Prostate gland (tissue), 2 donors: ENCODE measurements around the gene R3HDM4. TPM values are rescaled to one million over a fixed set of nuclear protein-coding genes. Genes with fewer than 3 reads are reported as not detected.
A peak's percentile ranks its signal among the peaks of the same experiment; 100 is the strongest.

Experiments
- DNase-seq: peaks from one replicate; pipeline ENCODE4 v3.0.0-alpha.2; 2019; ENCODE audit warnings: low spot score
- H3K27ac ChIP-seq, 2 donors: fragments of 200-600 bp; sonication (generic); 2 replicates each; pipeline ENCODE4 v1.5.1; 2017 to 2019
- H3K27me3 ChIP-seq: fragments of 200-600 bp; sonication (generic); replicated peaks from 2 replicates; pipeline ENCODE4 v1.5.1; 2019; ENCODE audit not compliant: insufficient read depth
- H3K36me3 ChIP-seq, 2 donors: fragments of 200-600 bp; sonication (generic); 1 replicate in 1 of 2; 2 replicates in 1 of 2; pipeline versions ENCODE4 v1.5.1 to v1.8.1; 2017 to 2019
- H3K4me1 ChIP-seq: fragments of 200-600 bp; sonication (generic); replicated peaks from 2 replicates; pipeline ENCODE4 v1.5.1; 2019
- H3K4me3 ChIP-seq, 2 donors: fragments of 200-600 bp; sonication (generic); 2 replicates each; pipeline ENCODE4 v1.5.1; 2017 to 2019
- H3K9me3 ChIP-seq: fragments of 200-600 bp; sonication (generic); 2 replicates; pipeline ENCODE4 v1.5.1; 2017
- CTCF ChIP-seq, 4 experiments: fragments of 200-600 bp in 2 of 4; fragments of 450-650 bp in 2 of 4; sonication (generic) in 2 of 4; IDR thresholded peaks; 1 replicate in 3 of 4; 2 replicates in 1 of 4; pipeline ENCODE4 v1.5.1; 2016 to 2019; ENCODE audit warnings: antibody characterized with exemption in 4 of 4, mild to moderate bottlenecking in 2 of 4, moderate library complexity in 2 of 4
- POLR2A ChIP-seq: fragments of 450-650 bp; IDR thresholded peaks from one replicate; pipeline ENCODE4 v1.6.1; 2016; ENCODE audit warnings: antibody characterized with exemption, mild to moderate bottlenecking
- POLR2AphosphoS5 ChIP-seq: sonication (generic); formaldehyde crosslinking; IDR thresholded peaks from one replicate; pipeline ENCODE4 v1.6.1; 2017; ENCODE audit warnings: antibody characterized with exemption
- WGBS: methylation state at CpG from one replicate; pipeline ENCODE4 v1.1.5; 2018; 5-methylcytosine and 5-hydroxymethylcytosine counted together
- intact Hi-C: fragments of 100-400 bp; cut with DNase I; formaldehyde crosslinking; loops from one replicate; pipeline ENCODE4 v1.14.2; 2022
- total RNA-seq, 2 donors: library from RNA; depleted of rRNA; stranded (reverse); fragments of >200 nt; gene quantifications; one replicate each; pipeline ENCODE4 v1.1.0, GENCODE V29; 2016

Gene R3HDM4
- total RNA-seq, 2 donors from 2014 or later = 36.9 to 58.7 TPM

DNA sequence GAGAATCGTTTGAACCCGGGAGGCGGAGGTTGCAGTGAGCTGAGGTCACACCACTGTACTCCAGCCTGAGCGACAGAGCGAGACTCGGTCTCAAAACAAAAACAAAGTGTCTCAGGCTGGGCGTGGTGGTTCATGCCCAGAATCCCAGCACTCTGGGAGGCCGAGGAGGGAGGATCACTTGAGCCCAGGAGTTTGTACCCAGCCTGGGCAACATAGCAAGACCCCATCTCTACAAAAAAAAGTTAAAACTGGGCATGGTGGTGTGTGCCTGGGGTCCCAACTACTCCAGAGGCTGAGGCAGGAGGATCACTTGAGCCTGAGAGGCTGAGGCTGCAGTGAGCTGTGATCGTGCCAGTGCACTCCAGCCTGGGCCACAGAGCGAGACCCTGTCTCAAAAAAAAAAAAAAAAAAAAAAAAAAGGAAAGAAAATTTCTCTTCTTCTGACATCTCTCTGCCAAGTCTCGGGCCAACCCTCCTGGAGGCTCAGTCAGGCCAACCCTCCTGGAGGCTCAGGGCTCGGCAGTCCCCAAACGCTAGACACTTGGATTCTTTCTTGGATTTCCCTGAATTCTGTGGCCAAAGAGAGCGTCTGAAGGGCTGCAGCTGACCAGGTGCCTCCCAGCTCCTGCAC lies 39.1 kb upstream of the R3HDM4 start:
- no peaks in the 10 kb centered on the region for H3K36me3 ChIP-seq
- peak overlapping the region; percentile 30 to 76 for H3K27ac ChIP-seq
- no peaks in the 10 kb centered on the region for H3K27me3 ChIP-seq
- peak overlapping the region; percentile 25 to 35 for H3K4me3 ChIP-seq
- H3K4me1 ChIP-seq = peaks cover 8% of the 10 kb centered on the region
- WGBS = 77% methylated on average over 14 of the region's 14 CpGs
- no peaks in the 10 kb centered on the region for H3K9me3 ChIP-seq
- no peak for DNase-seq
- intact Hi-C loops = no loop called here
- TF ChIP-seq CTCF (IDR thresholded peaks at IDR 0.05) (no peak), POLR2A (no peak), POLR2AphosphoS5 (no peak)

DNA sequence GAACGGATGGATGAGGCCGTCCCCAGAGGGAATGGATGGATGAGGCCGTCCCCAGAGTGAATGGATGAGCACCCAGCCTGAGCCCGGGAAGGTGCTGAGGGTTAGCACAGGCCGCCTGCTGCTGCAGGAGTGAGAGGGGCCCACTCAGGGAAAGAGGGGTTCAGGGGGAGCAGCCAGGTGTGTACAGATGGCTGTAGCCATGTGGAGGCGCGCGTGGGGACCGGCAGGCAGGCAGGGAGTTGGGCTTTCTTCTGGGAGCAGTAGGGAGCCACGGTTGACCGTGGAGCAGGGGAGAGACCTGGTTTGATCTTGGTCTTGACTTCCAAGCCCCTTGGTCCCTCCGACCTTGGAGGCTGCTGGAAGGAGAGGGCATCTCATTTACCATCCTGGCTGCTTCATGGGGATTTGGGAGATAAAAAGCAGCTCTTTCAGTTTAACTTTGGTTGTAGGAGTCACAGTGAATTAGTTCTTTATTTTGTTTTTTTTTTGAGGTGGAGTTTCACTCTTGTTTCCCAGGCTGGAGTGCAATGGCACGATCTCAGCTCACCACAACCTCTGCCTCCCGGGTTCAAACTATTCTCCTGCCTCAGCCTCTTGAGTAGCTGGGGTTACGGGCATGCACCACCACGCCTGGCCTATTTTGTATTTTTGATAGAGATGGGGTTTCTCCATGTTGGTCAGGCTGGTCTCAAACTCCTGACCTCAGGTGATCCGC lies 37.5 kb upstream of the R3HDM4 start:
- H3K27me3 ChIP-seq = no peaks in the 10 kb centered on the region
- H3K4me3 ChIP-seq = no peak overlapping the region
- intact Hi-C loops = no loop called here
- TF ChIP-seq POLR2A (no peak), CTCF (IDR thresholded peaks at IDR 0.05) (no peak), POLR2AphosphoS5 (no peak)
- H3K4me1 ChIP-seq = peaks cover 8% of the 10 kb centered on the region
- 84% methylated on average over 17 of the region's 17 CpGs for WGBS
- H3K36me3 ChIP-seq = no peaks in the 10 kb centered on the region
- H3K9me3 ChIP-seq = no peaks in the 10 kb centered on the region
- DNase-seq = no peak
- H3K27ac ChIP-seq = no peak overlapping the region

- no peak overlapping the region for H3K4me3 ChIP-seq
- intact Hi-C loops = no loop called here
- H3K27me3 ChIP-seq = no peaks in the 10 kb centered on the region
- no peaks in the 10 kb centered on the region for H3K9me3 ChIP-seq
- WGBS = 92% methylated on average over 20 of the region's 25 CpGs
- TF ChIP-seq POLR2AphosphoS5 = no peak
- TF ChIP-seq CTCF (IDR thresholded peaks at IDR 0.05) = no peak
- no peak for TF ChIP-seq POLR2A
- no peak overlapping the region for H3K27ac ChIP-seq
- peaks cover 8% of the 10 kb centered on the region for H3K4me1 ChIP-seq
- no peaks in the 10 kb centered on the region for H3K36me3 ChIP-seq
- DNase-seq = no peak
These were observed 36.0 kb upstream of the R3HDM4 start for GRCh38 chr19:948842-949496.

DNA sequence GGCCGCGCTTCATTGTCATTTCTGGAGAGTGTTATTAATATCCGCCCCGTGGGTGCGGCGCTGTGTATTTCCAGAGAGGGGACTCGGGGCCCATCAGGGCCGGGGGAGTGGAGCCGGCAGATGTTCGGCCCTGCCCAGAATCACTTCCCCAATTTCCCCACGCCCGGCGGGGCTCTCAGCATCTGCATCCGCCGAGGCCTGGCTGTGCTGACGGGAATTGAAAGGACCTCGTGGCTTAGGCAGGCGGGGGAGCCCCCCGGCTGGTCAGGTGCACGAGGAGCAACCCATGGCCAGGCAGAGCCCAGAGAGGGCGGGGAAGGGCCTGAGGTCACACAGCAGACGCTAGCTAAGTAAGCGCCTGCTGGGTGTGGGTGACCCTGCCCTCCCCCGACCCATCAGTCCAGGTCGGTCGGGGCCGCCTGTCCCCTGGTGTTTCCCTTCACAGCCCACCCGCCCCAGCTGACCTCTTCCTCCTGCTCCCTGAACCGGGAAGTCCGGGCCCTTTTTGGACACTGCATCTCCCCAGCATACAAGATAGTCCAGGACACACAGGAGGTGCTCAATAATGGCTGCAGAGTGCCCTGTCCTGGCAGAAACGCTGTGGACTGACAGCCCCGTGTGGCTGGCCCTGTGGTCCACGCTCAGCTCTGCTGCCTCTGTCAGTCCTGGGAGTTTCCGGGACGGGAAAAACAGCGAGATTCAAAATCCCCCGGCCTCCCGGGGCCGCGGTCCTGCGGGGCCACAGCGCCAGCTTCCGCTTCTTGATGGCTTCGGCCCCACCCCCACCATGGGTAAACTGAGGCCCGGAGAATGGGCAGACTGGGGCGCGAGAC lies 34.9 kb upstream of the R3HDM4 start:
- no peaks in the 10 kb centered on the region for H3K9me3 ChIP-seq
- WGBS = 92% methylated on average over 47 of the region's 47 CpGs
- DNase-seq = no peak
- H3K27me3 ChIP-seq = no peaks in the 10 kb centered on the region
- intact Hi-C loops = no loop called here
- no peaks in the 10 kb centered on the region for H3K36me3 ChIP-seq
- no peak for TF ChIP-seq CTCF (IDR thresholded peaks at IDR 0.05)
- no peak for TF ChIP-seq POLR2A
- TF ChIP-seq POLR2AphosphoS5 = no peak
- H3K4me3 ChIP-seq = no peak overlapping the region
- H3K27ac ChIP-seq = no peak overlapping the region
- H3K4me1 ChIP-seq = peaks cover 3% of the 10 kb centered on the region
